ENCODE measurements around the gene MACF1. TPM values are rescaled to one million over a fixed set of nuclear protein-coding genes. Genes with fewer than 3 reads are reported as not detected.

The MACF1 gene
- total and polyA plus RNA-seq, 2 of the 13 experiments (the other 11 are each of a cell fraction or from before 2014, with no cell fraction given): 36.7 to 65.4 TPM

DNA sequence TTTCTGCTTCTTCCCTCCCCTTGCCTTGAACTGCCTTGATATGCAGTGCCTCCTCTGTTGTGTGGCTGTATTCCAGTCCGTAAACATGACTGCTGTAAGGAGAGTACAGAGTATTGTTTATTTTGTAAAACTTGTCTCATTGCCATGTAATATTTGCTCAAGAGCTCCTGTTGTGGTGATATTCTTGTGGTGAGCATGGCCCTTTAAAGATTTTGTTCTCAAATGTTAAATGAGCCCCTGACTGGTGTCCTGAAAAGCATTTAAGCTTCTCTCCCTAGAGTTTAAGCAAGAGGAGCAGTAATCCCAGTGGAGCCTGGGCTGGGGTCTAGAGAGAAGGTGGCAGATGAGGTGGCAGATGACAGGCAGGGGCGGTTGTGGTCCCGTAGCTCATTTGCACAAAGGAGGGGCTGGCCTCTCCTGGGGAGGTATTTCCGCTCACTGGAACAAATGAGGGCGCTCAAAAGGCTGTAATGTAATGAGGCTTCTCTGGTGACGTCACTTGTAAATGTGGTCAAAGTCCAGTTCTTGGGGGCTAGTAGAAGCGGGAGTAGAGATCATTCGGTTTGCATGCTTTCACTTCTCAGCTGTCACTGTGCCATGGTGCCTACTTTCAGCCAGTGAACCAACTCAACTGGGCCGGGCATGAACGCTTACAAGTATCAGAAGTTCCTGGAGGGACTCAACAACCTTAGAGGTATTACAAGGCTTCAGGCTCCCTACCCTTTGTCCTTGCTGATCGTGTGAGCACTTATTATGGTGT, 46.0 kb upstream of the MACF1 start (continued):
- peak; percentile 62; the same call in 1 of the 2 replicates for TF ChIP-seq ZNF772 (CRISPR knock-in tag; IDR thresholded peaks at IDR 0.05)
- no peak for TF ChIP-seq YY1 (IDR thresholded peaks at IDR 0.05; ENCODE audit: insufficient read depth, insufficient replicate concordance, low read depth, low read length)
- TF ChIP-seq, protein P1, sequence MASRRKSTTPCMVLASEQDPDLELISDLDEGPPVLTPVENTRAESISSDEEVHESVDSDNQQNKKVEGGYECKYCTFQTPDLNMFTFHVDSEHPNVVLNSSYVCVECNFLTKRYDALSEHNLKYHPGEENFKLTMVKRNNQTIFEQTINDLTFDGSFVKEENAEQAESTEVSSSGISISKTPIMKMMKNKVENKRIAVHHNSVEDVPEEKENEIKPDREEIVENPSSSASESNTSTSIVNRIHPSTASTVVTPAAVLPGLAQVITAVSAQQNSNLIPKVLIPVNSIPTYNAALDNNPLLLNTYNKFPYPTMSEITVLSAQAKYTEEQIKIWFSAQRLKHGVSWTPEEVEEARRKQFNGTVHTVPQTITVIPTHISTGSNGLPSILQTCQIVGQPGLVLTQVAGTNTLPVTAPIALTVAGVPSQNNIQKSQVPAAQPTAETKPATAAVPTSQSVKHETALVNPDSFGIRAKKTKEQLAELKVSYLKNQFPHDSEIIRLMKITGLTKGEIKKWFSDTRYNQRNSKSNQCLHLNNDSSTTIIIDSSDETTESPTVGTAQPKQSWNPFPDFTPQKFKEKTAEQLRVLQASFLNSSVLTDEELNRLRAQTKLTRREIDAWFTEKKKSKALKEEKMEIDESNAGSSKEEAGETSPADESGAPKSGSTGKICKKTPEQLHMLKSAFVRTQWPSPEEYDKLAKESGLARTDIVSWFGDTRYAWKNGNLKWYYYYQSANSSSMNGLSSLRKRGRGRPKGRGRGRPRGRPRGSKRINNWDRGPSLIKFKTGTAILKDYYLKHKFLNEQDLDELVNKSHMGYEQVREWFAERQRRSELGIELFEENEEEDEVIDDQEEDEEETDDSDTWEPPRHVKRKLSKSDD (CRISPR knock-in tag; IDR thresholded peaks at IDR 0.05; ENCODE audit: low read depth): 0 out of 2 replicates have a peak, but pooled peaks have one; percentile 2
- no peak for TF ChIP-seq TOE1 (CRISPR knock-in tag; IDR thresholded peaks at IDR 0.05)
- TF ChIP-seq, protein P2, sequence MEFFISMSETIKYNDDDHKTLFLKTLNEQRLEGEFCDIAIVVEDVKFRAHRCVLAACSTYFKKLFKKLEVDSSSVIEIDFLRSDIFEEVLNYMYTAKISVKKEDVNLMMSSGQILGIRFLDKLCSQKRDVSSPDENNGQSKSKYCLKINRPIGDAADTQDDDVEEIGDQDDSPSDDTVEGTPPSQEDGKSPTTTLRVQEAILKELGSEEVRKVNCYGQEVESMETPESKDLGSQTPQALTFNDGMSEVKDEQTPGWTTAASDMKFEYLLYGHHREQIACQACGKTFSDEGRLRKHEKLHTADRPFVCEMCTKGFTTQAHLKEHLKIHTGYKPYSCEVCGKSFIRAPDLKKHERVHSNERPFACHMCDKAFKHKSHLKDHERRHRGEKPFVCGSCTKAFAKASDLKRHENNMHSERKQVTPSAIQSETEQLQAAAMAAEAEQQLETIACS (CRISPR knock-in tag; IDR thresholded peaks at IDR 0.05): no peak
- TF ChIP-seq, protein P3, sequence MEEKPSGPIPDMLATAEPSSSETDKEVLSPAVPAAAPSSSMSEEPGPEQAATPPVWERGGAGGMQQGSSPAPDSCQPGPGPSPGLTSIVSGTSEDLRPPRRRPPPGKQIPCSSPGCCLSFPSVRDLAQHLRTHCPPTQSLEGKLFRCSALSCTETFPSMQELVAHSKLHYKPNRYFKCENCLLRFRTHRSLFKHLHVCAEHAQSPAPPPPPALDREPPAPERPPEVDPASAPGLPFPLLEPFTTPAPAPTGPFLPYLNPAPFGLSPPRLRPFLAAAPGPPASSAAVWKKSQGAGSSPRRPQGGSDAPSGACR (CRISPR knock-in tag; IDR thresholded peaks at IDR 0.05): 0 out of 2 replicates have a peak, but pooled peaks have one; percentile 42
- TF ChIP-seq ZSCAN31 (CRISPR knock-in tag; IDR thresholded peaks at IDR 0.05; ENCODE audit: low read depth): peak; percentile 53; the same call in 1 of the 2 replicates
- TF ChIP-seq GABPA (IDR thresholded peaks at IDR 0.05; ENCODE audit: low read depth, low read length): peak; percentile 41
- peak; percentile 90 for TF ChIP-seq GABPA (CRISPR knock-in tag; IDR thresholded peaks at IDR 0.05; ENCODE audit: low read depth)
- no peak for TF ChIP-seq ZNF850 (CRISPR knock-in tag; conservative IDR thresholded peaks at IDR 0.05)
- TF ChIP-seq, protein P4, sequence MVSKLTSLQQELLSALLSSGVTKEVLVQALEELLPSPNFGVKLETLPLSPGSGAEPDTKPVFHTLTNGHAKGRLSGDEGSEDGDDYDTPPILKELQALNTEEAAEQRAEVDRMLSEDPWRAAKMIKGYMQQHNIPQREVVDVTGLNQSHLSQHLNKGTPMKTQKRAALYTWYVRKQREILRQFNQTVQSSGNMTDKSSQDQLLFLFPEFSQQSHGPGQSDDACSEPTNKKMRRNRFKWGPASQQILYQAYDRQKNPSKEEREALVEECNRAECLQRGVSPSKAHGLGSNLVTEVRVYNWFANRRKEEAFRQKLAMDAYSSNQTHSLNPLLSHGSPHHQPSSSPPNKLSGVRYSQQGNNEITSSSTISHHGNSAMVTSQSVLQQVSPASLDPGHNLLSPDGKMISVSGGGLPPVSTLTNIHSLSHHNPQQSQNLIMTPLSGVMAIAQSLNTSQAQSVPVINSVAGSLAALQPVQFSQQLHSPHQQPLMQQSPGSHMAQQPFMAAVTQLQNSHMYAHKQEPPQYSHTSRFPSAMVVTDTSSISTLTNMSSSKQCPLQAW (CRISPR knock-in tag; IDR thresholded peaks at IDR 0.05): peak; percentile 83
- peak; percentile 93 for TF ChIP-seq CREM (IDR thresholded peaks at IDR 0.05)
- no peak for TF ChIP-seq CREM (CRISPR knock-in tag; IDR thresholded peaks at IDR 0.05)
- no peak for TF ChIP-seq REL (CRISPR knock-in tag; conservative IDR thresholded peaks at IDR 0.05)
- peak; percentile 88 for TF ChIP-seq SIN3A (IDR thresholded peaks at IDR 0.05; ENCODE audit: borderline replicate concordance, low read depth, low read length)
- TF ChIP-seq, protein P5, sequence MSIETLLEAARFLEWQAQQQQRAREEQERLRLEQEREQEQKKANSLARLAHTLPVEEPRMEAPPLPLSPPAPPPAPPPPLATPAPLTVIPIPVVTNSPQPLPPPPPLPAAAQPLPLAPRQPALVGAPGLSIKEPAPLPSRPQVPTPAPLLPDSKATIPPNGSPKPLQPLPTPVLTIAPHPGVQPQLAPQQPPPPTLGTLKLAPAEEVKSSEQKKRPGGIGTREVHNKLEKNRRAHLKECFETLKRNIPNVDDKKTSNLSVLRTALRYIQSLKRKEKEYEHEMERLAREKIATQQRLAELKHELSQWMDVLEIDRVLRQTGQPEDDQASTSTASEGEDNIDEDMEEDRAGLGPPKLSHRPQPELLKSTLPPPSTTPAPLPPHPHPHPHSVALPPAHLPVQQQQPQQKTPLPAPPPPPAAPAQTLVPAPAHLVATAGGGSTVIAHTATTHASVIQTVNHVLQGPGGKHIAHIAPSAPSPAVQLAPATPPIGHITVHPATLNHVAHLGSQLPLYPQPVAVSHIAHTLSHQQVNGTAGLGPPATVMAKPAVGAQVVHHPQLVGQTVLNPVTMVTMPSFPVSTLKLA (IDR thresholded peaks at IDR 0.05): no peak
- TF ChIP-seq GTF2F1 (IDR thresholded peaks at IDR 0.05; ENCODE audit: low read length): no peak
- TF ChIP-seq, protein P6, sequence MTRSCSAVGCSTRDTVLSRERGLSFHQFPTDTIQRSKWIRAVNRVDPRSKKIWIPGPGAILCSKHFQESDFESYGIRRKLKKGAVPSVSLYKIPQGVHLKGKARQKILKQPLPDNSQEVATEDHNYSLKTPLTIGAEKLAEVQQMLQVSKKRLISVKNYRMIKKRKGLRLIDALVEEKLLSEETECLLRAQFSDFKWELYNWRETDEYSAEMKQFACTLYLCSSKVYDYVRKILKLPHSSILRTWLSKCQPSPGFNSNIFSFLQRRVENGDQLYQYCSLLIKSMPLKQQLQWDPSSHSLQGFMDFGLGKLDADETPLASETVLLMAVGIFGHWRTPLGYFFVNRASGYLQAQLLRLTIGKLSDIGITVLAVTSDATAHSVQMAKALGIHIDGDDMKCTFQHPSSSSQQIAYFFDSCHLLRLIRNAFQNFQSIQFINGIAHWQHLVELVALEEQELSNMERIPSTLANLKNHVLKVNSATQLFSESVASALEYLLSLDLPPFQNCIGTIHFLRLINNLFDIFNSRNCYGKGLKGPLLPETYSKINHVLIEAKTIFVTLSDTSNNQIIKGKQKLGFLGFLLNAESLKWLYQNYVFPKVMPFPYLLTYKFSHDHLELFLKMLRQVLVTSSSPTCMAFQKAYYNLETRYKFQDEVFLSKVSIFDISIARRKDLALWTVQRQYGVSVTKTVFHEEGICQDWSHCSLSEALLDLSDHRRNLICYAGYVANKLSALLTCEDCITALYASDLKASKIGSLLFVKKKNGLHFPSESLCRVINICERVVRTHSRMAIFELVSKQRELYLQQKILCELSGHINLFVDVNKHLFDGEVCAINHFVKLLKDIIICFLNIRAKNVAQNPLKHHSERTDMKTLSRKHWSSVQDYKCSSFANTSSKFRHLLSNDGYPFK (CRISPR knock-in tag; IDR thresholded peaks at IDR 0.05; ENCODE audit: borderline replicate concordance): no peak

Data from HepG2 (cell line).